ENCODE data around the gene DOK6.

DNA sequence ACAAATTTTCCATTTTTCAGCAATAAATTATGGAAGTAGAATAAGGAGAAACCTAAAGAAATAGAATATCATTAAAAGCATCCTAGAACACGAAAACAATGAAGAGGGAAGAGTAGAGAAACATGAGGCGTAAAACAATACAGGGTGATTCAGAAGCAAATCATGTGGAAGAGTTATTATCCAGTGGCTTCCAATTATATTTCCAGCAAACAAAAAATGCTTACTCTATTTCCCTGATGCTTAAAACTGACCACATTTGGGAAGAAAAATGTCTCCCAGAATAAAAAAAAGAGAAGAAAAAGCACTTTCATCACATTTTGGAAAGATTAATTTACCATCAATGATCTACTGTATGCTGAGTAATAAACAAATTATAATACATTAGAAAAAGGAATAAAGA is 354.4 kb downstream of the DOK6 start:
- TF ChIP-seq, protein P1, sequence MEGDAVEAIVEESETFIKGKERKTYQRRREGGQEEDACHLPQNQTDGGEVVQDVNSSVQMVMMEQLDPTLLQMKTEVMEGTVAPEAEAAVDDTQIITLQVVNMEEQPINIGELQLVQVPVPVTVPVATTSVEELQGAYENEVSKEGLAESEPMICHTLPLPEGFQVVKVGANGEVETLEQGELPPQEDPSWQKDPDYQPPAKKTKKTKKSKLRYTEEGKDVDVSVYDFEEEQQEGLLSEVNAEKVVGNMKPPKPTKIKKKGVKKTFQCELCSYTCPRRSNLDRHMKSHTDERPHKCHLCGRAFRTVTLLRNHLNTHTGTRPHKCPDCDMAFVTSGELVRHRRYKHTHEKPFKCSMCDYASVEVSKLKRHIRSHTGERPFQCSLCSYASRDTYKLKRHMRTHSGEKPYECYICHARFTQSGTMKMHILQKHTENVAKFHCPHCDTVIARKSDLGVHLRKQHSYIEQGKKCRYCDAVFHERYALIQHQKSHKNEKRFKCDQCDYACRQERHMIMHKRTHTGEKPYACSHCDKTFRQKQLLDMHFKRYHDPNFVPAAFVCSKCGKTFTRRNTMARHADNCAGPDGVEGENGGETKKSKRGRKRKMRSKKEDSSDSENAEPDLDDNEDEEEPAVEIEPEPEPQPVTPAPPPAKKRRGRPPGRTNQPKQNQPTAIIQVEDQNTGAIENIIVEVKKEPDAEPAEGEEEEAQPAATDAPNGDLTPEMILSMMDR (conservative IDR thresholded peaks at IDR 0.05) = no peak
- TF ChIP-seq ZFX (IDR thresholded peaks at IDR 0.05) = no peak
